Heart left ventricle (tissue), 13 donors: ENCODE measurements around the gene ATP5PF.

ENCODE experiments used
- CTCF ChIP-seq, 12 donors: fragments of 200-600 bp; sonication (generic) in 4 of 12; IDR thresholded peaks; one replicate each; pipeline versions ENCODE4 v1.5.0 to v1.8.0; 2018 to 2022; ENCODE audit warnings: antibody characterized with exemption in 12 of 12, mild to moderate bottlenecking in 5 of 12
- POLR2A ChIP-seq, 2 donors: fragments of 450-650 bp; IDR thresholded peaks; one replicate each; pipeline ENCODE4 v1.6.1; 2017; ENCODE audit warnings: antibody characterized with exemption in 2 of 2, mild to moderate bottlenecking in 2 of 2, moderate library complexity in 2 of 2
- donor health status: ischemic (EF 13 %, LVEDD 7.1; RV severe dilation, severe dysfunction).
- donor health status: DM: no; HTN: yes; CAD: no.
- donor health status: DM: no; HTN: no; CAD: no.
- donor health status: ischemic (EF 25% LVEDD 6.9; RV normal size, moderate dysfunction).
- donor health status: ischemic (EF 25% LVEDD 5.7; RV mildly dilated, moderate dysfunction).
- donor health status: ischemic (EF 35%, LVEDD 5.7; RV mildly dilated, moderate dysfunction).
- donor health status: nonischemic (EF 11% LVEDD 7.7; RV severe dilation, severe dysfunction).
- donor health status: DM: yes; HTN: yes; CAD: no.
- donor health status: PGD.
- donor health status: ischemic (EF 29% LVEDD 5.4; RV normal size, mild dysfunction).
- donor health status: nonischemic (EF 23%, LVEDD 6.1; RV moderate dilation, normal function).

GRCh38 chr21:25721987-25722386 is 12.7 kb downstream of the ATP5PF start:
- TF ChIP-seq CTCF (IDR thresholded peaks at IDR 0.05) (no peak), POLR2A (IDR thresholded peaks at IDR 0.05) (no peak)
